ENCODE data around the gene VSIG2.

Gene VSIG2

DNA sequence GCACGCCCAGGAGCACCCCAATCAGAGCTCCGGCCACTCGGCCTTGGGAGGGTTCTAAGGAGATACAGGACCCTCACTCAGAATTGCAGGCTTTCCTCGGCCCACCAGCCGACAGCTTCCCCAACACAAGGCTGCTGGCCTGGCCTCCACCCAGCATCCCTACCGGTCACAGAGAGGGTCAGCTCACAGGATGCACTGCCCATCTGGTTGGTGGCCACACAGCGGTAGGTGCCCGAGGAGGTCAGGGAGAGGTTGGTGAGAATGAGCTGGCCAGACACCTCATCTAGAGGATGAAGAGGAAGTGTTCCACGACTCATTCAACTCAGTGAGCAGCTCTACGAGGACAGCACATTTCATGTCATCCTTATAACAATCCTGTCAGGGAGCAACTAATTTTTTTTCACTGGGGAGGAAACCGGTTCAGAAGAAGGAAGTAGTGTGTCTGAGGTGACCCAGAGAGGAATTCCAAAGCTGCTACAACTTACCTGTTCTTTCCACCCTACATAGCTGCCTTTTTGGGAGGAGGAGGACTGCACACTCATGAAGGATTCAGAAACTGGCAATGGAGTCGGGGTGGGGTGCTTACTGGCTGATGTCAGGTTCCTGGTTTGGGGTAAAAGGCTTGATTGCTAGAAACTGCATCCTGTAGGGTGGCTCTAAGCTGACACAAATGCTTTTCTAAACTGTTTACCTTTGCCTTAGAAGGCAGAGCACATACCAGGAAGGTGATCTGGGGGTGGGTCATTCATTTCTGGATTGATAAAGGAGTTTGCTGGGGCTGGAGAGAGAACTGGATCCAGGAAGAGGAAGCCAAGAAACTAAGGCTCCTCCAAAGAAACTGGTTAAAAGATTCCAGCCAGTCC, 3.3 kb downstream of the VSIG2 start:
- no peak for DNase-seq (ENCODE audit: low read depth in 2 of 2)

DNA sequence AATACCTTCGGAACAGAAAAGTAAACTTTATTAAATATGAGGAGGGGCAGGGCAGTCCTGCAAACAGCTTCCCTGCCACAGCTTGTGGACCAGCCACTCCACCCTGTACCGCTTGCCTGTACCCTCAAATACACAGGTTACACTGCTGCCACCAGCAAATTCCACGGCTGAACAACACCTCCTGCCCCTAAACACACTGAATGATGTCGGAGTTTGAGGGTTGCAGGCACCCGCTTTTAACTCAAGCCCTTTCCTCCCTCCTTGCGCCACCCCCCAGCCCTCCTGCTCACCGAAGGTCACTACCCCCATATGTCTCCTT, 4.0 kb downstream of the VSIG2 start:
- DNase-seq (ENCODE audit: low read depth in 2 of 2) = no peak

DNA sequence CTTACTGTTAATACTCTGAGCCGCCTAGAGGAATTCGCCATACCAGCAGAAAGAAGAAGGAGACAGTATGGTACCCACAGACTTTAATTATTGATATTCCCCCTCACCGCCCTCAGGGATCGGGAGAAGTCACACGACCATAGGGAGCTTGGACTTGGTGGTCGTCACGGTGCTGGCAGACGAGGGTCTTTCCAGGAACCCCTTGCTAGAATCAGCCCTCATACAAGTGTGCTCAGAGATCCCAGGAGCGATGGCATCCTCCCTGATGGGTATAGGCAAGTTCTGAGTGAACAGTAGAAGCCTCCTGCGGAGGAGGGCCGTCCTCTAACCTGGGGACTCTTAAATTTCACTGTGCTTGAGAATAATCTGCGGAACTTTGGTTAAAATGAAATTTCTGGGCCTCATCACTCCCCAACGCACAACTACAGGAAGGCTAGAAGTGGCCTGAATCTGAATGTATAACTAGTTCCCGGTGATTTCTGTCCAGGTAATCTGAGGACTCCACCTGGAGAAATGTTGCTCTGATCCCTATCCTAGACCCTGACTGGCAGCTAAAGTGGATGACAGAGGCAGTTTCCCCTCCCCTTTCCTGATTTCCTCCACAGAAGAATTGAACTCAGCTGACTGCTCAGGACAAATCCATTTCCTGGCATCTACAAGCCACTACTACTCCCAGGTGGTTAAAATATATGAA, 4.5 kb downstream of the VSIG2 start:
- DNase-seq (ENCODE audit: low read depth in 2 of 2) = no peak

DNA sequence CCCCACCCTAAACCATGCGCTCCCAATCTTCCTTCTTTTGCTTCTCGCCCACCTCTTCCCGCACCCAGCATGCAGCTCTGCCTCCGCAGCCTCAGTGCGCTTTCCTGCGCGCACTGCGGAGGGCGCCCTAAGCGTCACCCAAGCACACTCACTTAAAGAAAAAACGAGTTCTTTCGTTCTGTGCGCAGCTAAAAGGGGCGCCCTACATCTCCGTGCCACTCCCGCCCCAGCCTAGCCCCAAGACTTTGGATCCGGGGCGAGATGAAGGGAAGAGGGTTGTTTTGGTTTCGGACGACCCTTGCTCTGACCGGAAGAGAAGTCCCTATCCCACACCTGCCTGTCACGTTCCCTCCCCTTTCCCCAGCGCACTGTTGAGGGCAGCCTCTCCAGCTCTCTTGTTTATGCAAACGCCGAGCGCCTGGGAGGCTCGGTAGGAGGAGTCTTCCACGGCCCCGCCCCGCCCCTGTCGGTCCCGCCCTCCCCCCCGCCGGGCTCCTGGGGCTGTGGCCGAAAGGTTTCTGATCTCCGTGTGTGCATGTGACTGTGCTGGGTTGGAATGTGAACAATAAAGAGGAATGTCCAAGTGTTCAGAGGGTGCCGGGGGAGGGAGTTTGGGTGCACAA, 5.3 kb downstream of the VSIG2 start:
- peak; percentile 51 to 64 for DNase-seq (ENCODE audit: low read depth in 2 of 2)

DNA sequence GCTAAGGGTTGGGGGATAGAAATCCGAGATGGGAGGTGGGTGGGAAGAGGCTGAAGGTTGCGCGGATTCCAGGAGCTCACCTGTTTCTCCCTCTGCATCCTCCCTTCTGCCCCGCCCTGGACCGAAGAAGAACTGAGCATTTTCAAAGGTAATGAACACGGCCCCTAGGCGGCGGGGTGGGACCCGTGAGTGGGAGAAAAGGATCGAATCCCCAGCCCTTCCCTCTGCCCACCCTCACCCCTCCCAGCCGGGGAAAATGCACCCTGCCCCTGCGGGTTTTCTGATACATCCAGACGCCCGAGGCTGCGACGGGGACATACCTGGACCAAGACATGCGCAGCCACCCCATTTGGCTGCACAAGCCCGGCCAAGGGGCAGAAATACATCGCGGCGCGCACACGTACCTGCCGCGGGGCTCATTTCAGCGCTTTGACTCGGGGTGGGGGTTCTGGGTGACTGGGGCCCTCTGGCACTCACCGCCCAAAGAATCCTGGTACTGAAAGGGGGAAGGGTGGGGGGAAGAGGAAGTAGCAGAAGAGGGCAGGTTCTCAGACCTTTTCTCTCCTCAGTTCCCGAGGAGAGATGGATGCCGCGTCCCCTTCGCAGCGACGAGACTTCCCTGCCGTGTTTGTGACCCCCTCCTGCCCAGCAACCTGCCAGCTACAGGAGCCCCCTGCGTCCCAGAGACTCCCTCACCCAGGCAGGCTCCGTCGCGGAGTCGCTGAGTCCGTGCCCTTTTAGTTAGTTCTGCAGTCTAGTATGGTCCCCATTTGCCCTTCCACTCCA, 6.0 kb downstream of the VSIG2 start:
- DNase-seq (ENCODE audit: low read depth in 2 of 2) = no peak

DNA sequence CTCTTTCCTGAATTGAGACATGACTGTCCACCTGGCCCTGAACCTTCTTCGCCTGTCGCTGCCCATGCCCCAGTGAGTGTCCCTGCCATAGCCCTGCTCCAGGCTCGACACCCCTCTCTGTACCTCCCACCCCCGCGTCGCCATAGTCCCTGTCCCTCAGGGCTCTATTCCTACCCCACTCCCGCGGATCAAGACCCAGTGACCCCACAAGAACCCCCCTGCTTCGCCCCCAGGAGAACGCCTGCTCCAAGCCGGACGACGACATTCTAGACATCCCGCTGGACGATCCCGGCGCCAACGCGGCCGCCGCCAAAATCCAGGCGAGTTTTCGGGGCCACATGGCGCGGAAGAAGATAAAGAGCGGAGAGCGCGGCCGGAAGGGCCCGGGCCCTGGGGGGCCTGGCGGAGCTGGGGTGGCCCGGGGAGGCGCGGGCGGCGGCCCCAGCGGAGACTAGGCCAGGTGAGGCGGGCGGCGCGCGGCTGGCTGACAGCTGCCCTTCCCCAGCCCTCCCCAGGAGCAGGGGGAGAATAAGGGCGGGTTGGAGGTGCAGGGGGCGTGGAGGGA, 6.7 kb downstream of the VSIG2 start:
- DNase-seq (ENCODE audit: low read depth in 2 of 2) = no peak

DNA sequence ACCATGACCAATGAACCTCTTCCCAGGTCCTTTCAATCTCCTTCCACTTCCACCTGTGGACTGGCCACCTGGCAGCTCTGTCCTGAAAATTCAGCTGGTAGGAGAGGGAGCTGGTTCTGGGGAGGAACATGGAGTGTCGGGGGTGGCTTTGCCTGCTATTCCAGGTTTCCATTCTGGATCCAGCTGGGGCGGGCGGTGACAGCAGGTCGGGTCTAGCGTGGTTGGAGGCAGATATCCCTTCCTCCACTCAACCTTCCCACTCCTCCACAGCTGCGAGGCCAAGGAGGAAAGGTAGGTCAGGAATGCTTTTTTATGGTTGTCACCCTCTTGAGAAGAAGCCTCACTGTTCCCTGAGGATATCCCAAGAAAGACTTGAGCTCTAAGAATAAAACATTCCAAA, 9.0 kb downstream of the VSIG2 start:
- no peak for DNase-seq (ENCODE audit: low read depth in 2 of 2)

DNA sequence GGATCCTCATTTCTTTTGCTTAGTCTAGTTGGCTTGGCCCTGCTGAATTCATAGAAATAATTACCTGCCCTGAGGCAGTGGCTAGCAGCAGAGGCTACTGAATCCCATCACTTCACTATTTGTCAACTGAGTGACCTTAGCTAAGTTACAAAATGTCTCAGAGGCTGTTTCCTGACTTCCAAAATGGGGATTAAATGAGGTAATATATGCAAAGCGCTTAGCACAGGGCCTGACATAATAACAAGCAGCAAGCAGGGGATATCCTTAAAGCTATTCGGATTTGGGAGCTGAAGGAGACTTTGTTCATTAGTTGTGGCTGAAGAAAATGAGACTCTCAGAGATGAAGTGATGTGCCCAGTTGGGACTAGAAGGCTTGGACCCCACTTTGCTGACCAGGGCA, 9.5 kb downstream of the VSIG2 start:
- DNase-seq (ENCODE audit: low read depth in 2 of 2) = no peak

DNA sequence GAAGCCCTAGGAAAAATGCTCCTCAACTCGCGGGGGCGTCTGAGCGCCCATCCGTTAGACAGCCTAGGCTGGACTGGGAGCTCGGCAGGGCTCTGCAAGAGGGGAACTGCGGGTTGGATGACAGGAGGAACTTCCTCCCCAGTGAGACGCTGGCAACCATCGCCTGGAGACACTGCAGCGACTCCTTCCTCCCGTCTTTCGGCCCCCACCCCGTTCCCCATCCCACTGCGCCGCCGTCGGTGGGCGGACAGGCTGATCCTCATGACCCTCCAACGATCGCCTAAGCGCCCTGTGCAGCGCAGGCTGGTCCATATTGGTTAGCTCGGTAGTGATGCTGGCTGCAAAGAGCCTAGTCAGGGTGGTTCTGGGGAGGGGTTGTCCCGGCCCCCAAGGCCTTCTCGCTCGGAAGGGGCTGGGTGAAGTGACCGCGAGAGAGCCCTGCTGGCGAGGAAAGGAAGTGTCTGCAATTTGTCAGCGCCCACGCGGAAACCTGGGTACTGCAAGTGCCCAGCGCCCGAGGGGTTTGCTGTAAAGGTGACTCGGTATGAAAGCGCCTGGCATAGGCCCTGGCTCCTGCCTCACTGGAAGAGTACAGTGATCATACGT, 11.7 kb downstream of the VSIG2 start:
- peak; percentile 19 to 52 for DNase-seq (ENCODE audit: low read depth in 2 of 2)

DNA sequence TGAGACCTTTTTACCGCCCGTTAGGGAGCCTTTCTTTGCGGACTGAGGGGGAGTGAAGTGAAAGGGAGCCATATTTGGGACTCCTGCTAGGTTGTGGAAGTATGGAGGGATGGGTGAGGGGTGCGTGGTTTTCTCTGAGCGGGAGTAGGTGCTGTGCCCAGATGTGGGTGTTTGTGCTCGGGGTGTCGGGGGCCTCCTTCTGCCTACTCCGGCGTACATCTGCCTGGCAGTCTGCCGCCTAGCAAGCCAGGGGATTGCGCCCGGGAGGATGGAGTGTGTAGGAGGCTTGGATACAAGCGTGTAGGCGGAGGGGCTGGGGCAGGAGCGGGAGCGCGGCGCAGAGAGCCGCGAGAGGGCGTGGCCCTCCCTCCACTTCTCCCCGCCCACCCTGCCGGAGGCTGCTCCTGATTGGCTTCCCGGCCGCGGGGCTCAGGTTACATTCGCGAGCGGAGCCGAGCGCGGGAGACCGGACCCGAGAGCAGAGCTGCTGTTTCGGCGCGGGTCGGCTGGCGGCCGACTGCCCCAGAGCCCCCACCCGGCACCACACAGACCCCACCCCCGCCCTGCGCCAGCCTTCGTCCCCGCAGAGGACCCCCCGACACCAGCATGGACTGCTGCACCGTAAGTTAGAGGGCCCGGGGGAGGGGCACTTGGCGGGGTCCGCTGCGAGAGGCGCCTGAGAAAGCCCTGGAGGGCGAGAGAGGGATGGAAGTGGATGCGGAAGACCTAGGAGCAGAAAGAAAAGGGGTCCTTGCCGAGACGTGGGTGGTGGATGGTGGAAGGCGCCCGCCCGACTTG, 12.4 kb downstream of the VSIG2 start, which contains the start of gene NRGN:
NRGN (plus strand) TSS at position 464 of the 798 bp plus-strand sequence; CDS start at position 607, 143 bp downstream.
- DNase-seq (ENCODE audit: low read depth in 2 of 2) = peak; percentile 57 to 75

DNA sequence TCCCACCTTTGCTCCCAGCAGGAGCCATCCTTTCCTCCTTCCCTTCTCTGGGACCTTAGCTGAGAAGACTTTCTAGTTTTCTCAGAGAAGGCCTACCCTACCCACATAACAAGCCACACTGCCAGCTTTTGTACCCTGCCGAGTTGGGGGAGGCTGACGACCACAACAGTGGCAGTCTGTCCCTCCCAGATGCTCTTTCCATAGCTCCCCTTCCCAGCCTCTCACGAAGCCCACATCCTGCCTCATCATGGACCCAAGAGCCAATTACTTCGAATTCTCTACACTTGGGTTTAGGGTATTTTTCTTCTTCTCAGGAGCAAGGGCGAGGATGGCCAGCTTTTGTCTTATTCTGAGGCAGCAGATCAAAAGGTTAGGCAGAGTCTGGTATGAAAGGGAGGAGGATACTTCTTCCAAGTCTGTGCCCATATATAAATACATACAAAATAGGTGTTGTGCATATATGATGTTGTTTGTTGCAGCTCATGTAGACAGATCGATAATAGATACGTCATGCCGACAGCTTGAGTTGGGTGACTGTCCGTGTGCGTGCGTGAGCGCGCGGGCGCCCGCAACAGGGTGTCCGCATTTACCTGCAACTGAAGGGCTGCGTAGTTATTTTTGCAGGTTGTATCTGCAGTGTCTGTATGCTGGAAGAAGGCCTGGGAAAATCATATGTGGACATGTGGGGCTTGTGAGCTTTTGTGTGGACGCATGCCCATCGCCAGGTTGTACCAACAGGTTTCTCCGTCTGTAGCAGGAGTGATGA, 13.2 kb downstream of the VSIG2 start:
- no peak for DNase-seq (ENCODE audit: low read depth in 2 of 2)

DNA sequence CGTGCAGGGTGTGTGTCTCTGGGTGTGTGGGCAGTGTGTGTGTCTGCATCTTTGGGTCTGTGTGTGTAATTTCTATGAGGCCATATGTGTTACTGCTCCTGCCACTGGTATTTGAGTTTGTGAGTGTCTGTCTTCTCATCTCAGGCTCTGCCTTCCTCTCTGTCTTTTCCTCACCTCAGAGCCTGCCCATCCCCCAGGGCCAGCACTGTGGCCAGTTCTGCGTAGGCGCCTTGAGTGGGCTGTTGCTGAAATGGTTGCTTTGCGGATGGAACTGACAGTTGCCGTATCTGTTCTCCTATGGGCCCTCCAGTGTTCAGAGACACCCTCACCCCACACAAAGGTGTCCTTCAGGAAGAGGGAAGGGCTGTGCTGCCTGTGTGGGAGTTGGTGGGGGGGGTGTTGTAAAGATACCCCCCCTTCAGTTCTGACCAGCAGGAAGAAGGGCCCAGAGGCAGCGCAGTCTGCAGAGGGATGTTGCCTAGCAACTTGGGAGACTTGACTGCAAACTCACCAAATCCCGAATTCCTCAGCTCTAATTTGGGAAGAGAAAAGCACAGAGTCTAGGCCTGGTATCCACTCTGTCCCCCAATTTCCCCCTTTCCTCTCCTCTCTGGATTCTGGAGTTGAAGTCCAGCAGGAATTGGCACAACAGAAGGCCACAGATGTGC, 14.3 kb downstream of the VSIG2 start:
- no peak for DNase-seq (ENCODE audit: low read depth in 2 of 2)

DNA sequence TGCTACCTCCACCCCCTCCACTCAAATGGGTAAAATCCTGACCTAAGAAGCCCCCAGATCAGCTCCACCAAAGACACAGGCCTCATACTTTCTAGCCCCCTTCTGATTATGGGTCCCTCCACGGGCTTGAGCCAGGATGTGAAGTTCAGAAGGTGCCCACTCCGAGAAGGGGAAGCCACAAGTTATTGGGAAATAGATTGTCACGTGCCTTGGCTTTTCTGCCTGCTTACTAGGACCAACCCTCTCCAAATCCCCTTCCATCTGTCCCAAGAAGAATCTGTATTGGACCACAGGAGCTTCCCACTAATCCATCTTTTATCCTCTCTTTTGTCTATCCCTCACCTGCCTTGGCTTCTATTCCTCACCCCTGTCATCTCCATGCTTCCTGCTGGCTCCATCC, 15.3 kb downstream of the VSIG2 start:
- no peak for DNase-seq (ENCODE audit: low read depth in 2 of 2)

DNA sequence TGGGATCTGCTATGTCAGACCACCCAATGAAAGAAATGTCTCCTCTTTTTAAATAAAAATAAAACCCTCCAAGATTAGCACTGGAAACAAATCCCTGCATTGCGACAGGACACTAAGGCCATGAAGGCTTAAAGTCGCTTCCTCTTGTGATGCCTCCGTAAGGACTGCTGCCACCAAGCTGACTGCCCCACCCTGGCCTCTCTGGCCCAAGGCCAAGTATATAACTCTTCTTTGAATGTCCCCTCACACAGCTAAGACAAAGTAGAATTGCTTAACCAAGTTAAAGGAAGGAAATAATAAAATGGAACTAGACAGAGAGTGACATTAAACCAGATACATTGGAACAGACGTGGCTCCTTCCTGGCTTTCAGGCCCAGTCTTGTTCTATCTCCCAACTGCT, 19.8 kb downstream of the VSIG2 start:
- DNase-seq (ENCODE audit: low read depth in 2 of 2) = no peak

DNA sequence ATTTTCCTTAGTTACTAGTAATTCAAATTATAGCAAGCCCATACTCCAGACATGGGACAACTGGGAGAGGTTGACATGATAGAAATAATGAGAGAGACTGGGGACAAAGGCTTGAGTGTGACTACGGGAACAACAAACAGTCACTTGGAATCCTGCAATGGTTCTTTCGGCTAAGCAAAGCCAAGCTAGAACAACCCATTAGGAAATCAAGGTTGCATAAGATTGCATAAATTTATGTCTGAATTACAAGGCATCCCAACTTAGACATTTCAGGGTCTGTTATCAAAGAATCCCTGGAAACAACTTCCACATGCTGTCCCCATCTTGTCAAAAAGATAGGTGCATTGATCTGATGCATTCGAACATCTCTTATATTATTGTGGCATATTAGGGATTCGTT, 22.5 kb downstream of the VSIG2 start:
- no peak for DNase-seq (ENCODE audit: low read depth in 2 of 2)

DNA sequence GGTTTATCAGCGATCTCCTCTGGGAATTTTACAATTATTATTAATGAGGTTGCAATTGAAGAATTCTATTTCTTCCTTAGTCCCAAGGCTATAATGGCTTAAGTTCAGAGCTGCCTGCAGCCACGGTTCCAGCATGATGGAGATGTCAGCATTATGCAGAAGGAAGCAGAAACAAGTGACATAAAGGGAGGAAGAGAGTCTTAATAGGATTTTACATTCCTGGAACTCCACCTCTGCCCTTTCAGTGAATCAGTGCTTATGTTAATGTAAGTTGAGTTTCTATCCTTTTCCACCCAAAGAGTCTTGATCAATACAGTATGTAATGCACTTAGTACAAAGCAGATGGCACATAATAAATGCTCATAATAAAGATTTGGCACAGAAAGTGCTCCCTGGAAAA, 23.9 kb downstream of the VSIG2 start:
- DNase-seq (ENCODE audit: low read depth in 2 of 2) = no peak

DNA sequence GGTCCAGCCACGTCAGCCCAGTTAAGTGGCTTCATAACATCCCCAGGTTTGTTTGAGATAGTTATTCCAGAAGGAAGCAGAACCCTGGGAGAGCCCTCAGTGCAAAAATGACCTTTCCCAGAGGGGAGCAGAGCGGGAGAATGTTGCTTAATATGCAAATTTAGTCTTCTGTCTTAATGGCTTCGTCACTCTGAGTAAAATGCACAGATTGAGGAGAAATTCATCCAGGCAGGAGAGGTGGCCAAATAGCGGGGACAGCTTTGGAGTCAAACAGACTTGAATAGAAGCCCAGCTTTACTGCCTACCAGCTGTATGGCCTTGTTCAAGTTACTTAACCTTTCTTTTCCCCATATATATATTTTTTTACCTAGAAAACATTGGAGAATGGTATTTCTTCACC, 24.6 kb downstream of the VSIG2 start:
- DNase-seq (ENCODE audit: low read depth in 2 of 2) = no peak

DNA sequence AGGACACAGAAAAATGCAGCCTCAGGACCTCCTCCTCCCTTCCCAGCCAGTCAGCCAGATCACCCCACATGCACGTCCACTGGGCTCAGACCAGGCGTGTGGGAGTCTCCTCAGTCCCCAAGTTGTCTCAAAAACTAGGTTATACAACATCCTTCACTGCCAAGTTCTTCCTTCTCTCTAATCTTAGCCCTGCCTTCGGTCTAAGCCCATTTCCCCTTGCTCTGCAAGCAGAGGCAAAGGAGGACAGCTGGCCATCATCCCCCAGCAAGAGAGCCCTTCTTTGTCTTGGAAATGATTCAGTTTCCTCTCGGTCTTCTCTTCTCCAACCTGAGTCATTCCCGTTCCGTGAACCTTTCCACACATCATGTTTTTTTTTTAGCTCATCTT, 26.3 kb downstream of the VSIG2 start:
- no peak for DNase-seq (ENCODE audit: low read depth in 2 of 2)

Data from stimulated activated CD8-positive, alpha-beta memory T cell treated with anti-CD3 and anti-CD28 coated beads, Interleukin-7, amount 100 ng/mL, for 4 hours (primary cell).